SK-N-SH treated with all-trans-retinoic acid at 6 μM for 48 hours (cell line): ENCODE data around the gene KIFC3.
"Not testable (repeated sequence)": the region's sequence is repeated elsewhere in the genome, so short reads cannot be mapped to it uniquely, and the experiment has no call there.

Source experiments
- ATAC-seq: fragments of 200-7000 bp; cut with Tn5 transposase; 3 replicates; pipeline ENCODE4 v1.9.1; 2020; ENCODE audit warnings: mild to moderate bottlenecking, moderate library complexity
- ARNTL ChIP-seq: fragments of 450-650 bp; formaldehyde crosslinking; IDR thresholded peaks from 2 replicates; pipeline ENCODE4 v1.5.0; 2020; ENCODE audit warnings: low read depth, mild to moderate bottlenecking, moderate library complexity, borderline replicate concordance
- BACH2 ChIP-seq: fragments of 250-450 bp; sonication (Bioruptor Pico); IDR thresholded peaks from 2 replicates; pipeline ENCODE4 v1.9.0; 2021; ENCODE audit warnings: mild to moderate bottlenecking, borderline replicate concordance
- CSDC2 ChIP-seq: fragments of 250-450 bp; sonication (Bioruptor Pico); IDR thresholded peaks from 2 replicates; pipeline ENCODE4 v1.5.0; 2020; ENCODE audit warnings: mild to moderate bottlenecking, moderate library complexity
- ESRRG ChIP-seq: fragments of 250-450 bp; sonication (Bioruptor Pico); IDR thresholded peaks from 2 replicates; pipeline ENCODE4 v1.6.1; 2021; ENCODE audit warnings: mild to moderate bottlenecking
- OSR1 ChIP-seq: fragments of 250-450 bp; sonication (Bioruptor Pico); IDR thresholded peaks from 2 replicates; pipeline ENCODE4 v1.8.0; 2022; ENCODE audit warnings: moderate library complexity, mild to moderate bottlenecking, inconsistent platforms
- PPARA ChIP-seq: fragments of 250-450 bp; sonication (Bioruptor Pico); IDR thresholded peaks from 2 replicates; pipeline ENCODE4 v1.5.0; 2020; ENCODE audit warnings: mild to moderate bottlenecking, borderline replicate concordance
- RARB ChIP-seq: fragments of 250-450 bp; sonication (Bioruptor Pico); IDR thresholded peaks from 2 replicates; pipeline ENCODE4 v1.8.0; 2021; ENCODE audit warnings: mild to moderate bottlenecking, moderate library complexity
- TCF4 ChIP-seq: fragments of 250-450 bp; sonication (Bioruptor Pico); IDR thresholded peaks from 2 replicates; pipeline ENCODE4 v1.8.0; 2021; ENCODE audit warnings: mild to moderate bottlenecking, moderate library complexity, borderline replicate concordance
- TOX ChIP-seq: fragments of 250-450 bp; sonication (Bioruptor Pico); IDR thresholded peaks from 2 replicates; pipeline ENCODE4 v1.8.0; 2021; ENCODE audit warnings: mild to moderate bottlenecking, moderate library complexity, borderline replicate concordance
- ZC3H10 ChIP-seq: fragments of 250-450 bp; sonication (Bioruptor Pico); IDR thresholded peaks from 2 replicates; pipeline ENCODE4 v1.5.1; 2021; ENCODE audit warnings: mild to moderate bottlenecking, moderate library complexity
- ZFP3 ChIP-seq: fragments of 250-450 bp; sonication (Bioruptor Pico); IDR thresholded peaks from 2 replicates; pipeline ENCODE4 v1.5.0; 2020; ENCODE audit warnings: mild to moderate bottlenecking, moderate library complexity
- ZNF565 ChIP-seq: fragments of 450-650 bp; formaldehyde crosslinking; conservative IDR thresholded peaks from 2 replicates; pipeline ENCODE4 v1.5.0; 2020; ENCODE audit warnings: low read depth, mild to moderate bottlenecking, moderate library complexity
- TF ChIP-seq, protein P1 (sequence below): fragments of 250-450 bp; sonication (Bioruptor Pico); IDR thresholded peaks from 2 replicates; pipeline ENCODE4 v1.5.0; 2020; ENCODE audit warnings: mild to moderate bottlenecking, moderate library complexity
- TF ChIP-seq, protein P2 (sequence below): fragments of 250-450 bp; sonication (Bioruptor Pico); IDR thresholded peaks from 2 replicates; pipeline ENCODE4 v1.5.1; 2020; ENCODE audit warnings: low read depth, mild to moderate bottlenecking, moderate library complexity
- TF ChIP-seq, protein P3 (sequence below): fragments of 250-450 bp; sonication (Bioruptor Pico); IDR thresholded peaks from 2 replicates; pipeline ENCODE4 v1.5.1; 2021; ENCODE audit warnings: mild to moderate bottlenecking, moderate library complexity
- TF ChIP-seq, protein P4 (sequence below): fragments of 250-450 bp; sonication (Bioruptor Pico); IDR thresholded peaks from 2 replicates; pipeline ENCODE4 v1.8.0; 2021; ENCODE audit warnings: low read depth, mild to moderate bottlenecking, moderate library complexity, borderline replicate concordance
- TF ChIP-seq, protein P5 (sequence below): fragments of 250-450 bp; sonication (Bioruptor Pico); IDR thresholded peaks from 2 replicates; pipeline ENCODE4 v1.8.0; 2020; ENCODE audit warnings: mild to moderate bottlenecking, moderate library complexity, borderline replicate concordance

KIFC3 gene

DNA sequence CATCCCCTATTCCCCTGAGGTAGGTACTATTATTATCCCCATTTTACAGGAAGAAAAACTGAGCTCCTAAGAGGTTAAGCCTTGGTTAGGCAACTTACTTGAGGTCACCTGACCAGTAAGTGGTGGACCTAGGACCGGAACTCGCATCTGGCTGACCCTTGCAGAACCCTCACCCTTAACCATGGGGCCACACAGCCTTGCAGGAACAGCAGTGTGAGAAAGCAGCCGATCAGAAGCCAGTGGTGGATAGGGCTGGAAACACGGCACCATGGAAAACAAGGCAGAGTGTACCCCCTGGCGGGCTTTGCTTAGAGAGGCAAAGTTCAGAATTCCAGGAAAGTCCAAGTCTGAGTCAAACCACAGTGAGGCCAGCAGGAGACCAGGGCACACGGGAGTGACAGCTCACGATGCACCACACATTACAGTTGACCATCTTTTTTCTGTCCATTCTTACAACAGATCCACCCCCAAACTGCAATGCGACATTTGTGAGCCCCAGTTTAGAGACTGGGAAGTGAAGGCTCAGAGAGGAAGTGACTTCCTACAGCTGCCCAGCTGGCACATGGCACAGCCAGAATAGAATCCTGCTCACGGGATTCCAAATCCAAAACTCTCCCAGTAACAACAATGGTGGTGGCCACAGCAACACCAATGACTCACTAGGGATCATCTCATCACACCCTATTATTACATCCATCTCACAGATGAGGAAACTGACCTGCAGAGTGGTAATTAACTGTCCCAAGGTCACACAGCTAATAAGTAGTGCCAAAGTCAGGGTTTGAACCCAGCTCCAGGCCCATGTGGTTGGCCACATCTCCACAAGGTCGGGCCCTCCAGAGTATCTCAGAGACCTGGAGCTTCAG is 20.3 kb downstream of the KIFC3 start:
- no peak for ATAC-seq
- no peak for TF ChIP-seq ARNTL (CRISPR knock-in tag)
- no peak for TF ChIP-seq BACH2 (CRISPR knock-in tag)
- no peak for TF ChIP-seq PPARA
- no peak for TF ChIP-seq CSDC2
- TF ChIP-seq, protein P1, sequence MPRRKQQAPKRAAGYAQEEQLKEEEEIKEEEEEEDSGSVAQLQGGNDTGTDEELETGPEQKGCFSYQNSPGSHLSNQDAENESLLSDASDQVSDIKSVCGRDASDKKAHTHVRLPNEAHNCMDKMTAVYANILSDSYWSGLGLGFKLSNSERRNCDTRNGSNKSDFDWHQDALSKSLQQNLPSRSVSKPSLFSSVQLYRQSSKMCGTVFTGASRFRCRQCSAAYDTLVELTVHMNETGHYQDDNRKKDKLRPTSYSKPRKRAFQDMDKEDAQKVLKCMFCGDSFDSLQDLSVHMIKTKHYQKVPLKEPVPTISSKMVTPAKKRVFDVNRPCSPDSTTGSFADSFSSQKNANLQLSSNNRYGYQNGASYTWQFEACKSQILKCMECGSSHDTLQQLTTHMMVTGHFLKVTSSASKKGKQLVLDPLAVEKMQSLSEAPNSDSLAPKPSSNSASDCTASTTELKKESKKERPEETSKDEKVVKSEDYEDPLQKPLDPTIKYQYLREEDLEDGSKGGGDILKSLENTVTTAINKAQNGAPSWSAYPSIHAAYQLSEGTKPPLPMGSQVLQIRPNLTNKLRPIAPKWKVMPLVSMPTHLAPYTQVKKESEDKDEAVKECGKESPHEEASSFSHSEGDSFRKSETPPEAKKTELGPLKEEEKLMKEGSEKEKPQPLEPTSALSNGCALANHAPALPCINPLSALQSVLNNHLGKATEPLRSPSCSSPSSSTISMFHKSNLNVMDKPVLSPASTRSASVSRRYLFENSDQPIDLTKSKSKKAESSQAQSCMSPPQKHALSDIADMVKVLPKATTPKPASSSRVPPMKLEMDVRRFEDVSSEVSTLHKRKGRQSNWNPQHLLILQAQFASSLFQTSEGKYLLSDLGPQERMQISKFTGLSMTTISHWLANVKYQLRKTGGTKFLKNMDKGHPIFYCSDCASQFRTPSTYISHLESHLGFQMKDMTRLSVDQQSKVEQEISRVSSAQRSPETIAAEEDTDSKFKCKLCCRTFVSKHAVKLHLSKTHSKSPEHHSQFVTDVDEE = no peak
- TF ChIP-seq, protein P2, sequence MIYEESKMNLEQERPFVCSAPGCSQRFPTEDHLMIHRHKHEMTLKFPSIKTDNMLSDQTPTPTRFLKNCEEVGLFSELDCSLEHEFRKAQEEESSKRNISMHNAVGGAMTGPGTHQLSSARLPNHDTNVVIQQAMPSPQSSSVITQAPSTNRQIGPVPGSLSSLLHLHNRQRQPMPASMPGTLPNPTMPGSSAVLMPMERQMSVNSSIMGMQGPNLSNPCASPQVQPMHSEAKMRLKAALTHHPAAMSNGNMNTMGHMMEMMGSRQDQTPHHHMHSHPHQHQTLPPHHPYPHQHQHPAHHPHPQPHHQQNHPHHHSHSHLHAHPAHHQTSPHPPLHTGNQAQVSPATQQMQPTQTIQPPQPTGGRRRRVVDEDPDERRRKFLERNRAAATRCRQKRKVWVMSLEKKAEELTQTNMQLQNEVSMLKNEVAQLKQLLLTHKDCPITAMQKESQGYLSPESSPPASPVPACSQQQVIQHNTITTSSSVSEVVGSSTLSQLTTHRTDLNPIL (CRISPR knock-in tag) = no peak

DNA sequence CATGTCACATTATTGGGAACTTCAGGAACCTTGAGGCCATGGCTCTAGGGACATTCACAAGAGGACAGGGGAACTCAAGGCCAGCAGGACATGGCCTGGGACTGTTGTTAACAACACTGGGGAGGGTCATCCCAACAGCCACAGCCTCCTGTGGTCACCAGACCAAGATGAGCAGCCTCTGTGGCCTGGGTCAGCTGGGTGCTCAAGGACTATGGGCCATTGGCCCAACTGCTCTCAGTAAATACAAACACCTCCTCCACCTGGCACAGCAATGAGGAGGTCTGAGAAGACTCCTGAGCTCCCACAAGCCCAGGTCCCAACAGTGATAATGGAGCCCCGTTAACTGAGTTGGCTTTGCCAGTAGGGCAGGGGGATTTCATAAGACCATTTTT is 20.9 kb downstream of the KIFC3 start:
- no peak for TF ChIP-seq ZFP3 (CRISPR knock-in tag)
- TF ChIP-seq ESRRG (CRISPR knock-in tag) = no peak
- TF ChIP-seq, protein P3, sequence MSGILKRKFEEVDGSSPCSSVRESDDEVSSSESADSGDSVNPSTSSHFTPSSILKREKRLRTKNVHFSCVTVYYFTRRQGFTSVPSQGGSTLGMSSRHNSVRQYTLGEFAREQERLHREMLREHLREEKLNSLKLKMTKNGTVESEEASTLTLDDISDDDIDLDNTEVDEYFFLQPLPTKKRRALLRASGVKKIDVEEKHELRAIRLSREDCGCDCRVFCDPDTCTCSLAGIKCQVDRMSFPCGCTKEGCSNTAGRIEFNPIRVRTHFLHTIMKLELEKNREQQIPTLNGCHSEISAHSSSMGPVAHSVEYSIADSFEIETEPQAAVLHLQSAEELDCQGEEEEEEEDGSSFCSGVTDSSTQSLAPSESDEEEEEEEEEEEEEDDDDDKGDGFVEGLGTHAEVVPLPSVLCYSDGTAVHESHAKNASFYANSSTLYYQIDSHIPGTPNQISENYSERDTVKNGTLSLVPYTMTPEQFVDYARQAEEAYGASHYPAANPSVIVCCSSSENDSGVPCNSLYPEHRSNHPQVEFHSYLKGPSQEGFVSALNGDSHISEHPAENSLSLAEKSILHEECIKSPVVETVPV = no peak
- TF ChIP-seq, protein P2 (CRISPR knock-in tag) = no peak
- TF ChIP-seq, protein P4, sequence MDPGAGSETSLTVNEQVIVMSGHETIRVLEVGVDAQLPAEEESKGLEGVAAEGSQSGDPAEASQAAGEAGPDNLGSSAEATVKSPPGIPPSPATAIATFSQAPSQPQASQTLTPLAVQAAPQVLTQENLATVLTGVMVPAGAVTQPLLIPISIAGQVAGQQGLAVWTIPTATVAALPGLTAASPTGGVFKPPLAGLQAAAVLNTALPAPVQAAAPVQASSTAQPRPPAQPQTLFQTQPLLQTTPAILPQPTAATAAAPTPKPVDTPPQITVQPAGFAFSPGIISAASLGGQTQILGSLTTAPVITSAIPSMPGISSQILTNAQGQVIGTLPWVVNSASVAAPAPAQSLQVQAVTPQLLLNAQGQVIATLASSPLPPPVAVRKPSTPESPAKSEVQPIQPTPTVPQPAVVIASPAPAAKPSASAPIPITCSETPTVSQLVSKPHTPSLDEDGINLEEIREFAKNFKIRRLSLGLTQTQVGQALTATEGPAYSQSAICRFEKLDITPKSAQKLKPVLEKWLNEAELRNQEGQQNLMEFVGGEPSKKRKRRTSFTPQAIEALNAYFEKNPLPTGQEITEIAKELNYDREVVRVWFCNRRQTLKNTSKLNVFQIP = no peak
- no peak for TF ChIP-seq TCF4
- TF ChIP-seq CSDC2 = no peak
- TF ChIP-seq, protein P5, sequence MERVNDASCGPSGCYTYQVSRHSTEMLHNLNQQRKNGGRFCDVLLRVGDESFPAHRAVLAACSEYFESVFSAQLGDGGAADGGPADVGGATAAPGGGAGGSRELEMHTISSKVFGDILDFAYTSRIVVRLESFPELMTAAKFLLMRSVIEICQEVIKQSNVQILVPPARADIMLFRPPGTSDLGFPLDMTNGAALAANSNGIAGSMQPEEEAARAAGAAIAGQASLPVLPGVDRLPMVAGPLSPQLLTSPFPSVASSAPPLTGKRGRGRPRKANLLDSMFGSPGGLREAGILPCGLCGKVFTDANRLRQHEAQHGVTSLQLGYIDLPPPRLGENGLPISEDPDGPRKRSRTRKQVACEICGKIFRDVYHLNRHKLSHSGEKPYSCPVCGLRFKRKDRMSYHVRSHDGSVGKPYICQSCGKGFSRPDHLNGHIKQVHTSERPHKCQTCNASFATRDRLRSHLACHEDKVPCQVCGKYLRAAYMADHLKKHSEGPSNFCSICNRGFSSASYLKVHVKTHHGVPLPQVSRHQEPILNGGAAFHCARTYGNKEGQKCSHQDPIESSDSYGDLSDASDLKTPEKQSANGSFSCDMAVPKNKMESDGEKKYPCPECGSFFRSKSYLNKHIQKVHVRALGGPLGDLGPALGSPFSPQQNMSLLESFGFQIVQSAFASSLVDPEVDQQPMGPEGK = no peak
- TF ChIP-seq BACH2 (CRISPR knock-in tag) = no peak
- TF ChIP-seq RARB (CRISPR knock-in tag) = no peak
- TF ChIP-seq ZC3H10 (CRISPR knock-in tag) = no peak
- no peak for ATAC-seq

DNA sequence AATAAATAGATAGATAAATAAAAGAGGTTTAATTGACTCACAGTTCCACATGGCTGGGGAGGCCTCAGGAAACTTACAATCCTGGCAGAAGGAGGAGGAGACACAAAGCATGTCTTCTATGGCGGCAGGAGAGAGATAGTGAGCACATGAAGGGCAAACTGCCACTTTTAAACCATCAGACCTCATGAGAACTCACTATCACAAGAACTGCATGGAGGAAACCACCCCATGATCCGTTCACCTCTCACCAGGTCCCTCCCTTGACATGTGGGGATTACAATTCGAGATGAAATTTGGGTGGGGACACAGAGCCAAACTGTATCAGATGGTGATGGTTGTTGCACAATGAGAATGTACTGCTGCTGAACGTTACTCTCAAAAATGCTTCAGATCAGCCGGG is 22.5 kb downstream of the KIFC3 start:
- not testable (repeated sequence) for ATAC-seq

DNA sequence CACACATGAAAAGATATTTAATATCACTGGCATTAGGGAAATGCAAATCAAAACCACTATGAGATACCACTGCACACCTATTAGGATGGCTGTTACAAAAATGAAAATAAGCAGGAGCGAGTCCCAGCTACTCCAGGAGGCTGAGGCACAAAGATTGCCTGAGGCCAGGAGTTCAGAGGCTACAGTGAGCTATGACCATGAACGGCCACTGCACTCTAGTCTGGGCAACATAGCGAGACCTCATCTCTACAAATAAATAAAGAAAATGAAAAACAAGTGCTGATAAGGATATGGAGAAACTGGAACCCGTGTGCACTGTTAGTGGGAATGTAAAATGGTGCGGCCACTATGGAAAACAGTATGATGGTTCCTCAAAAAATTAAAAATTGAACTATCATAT is 23.6 kb downstream of the KIFC3 start:
- no peak for ATAC-seq
- TF ChIP-seq ZFP3 (CRISPR knock-in tag) (no peak), TOX (no peak), ZNF565 (CRISPR knock-in tag) (no peak), RARB (CRISPR knock-in tag) (no peak), ZC3H10 (CRISPR knock-in tag) (no peak), OSR1 (CRISPR knock-in tag) (no peak), TCF4 (no peak)
- TF ChIP-seq, protein P1 = no peak
- TF ChIP-seq, protein P4 = no peak
- TF ChIP-seq, protein P3 = no peak
